Activated B cell treated with CpG ODN at 0.5 μM for 24 hours (primary cell): ENCODE data around the gene ALG12. TPM values are rescaled to one million over a fixed set of nuclear protein-coding genes. Genes with fewer than 3 reads are reported as not detected.
A peak's percentile ranks its signal among the peaks of the same experiment; 100 is the strongest.

Experiments used
- ATAC-seq: fragments of 200-7000 bp; cut with Tn5 transposase; one replicate; pipeline ENCODE4 v1.10.0; 2021; ENCODE audit warnings: low read depth, mild to moderate bottlenecking, moderate library complexity
- CTCF ChIA-PET: fragments of 350-600 bp; sonication (Branson Sonifier 250); formaldehyde crosslinking; loops from one replicate; lab custom pipeline; 2021; ENCODE audit warnings: antibody characterized with exemption; lab: Charles Lee
- POLR2A ChIA-PET: fragments of 350-600 bp; sonication (Branson Sonifier 250); formaldehyde crosslinking; loops from one replicate; lab custom pipeline; 2021; ENCODE audit warnings: antibody characterized with exemption; lab: Charles Lee
- DNase-seq: peaks from one replicate; pipeline ENCODE4 v3.0.0; 2022
- H3K27ac Mint-ChIP-seq: one replicate; pipeline ENCODE4 v1.8.0; 2020; ENCODE audit warnings: mixed read lengths
- H3K27me3 Mint-ChIP-seq: one replicate; pipeline ENCODE4 v1.8.0; 2021; ENCODE audit warnings: mixed read lengths
- H3K36me3 Mint-ChIP-seq: one replicate; pipeline ENCODE4 v1.8.0; 2021; ENCODE audit warnings: low read depth, mixed read lengths
- H3K4me1 Mint-ChIP-seq: one replicate; pipeline ENCODE4 v1.8.0; 2021; ENCODE audit warnings: mixed read lengths
- H3K4me3 Mint-ChIP-seq: one replicate; pipeline ENCODE4 v1.8.0; 2020; ENCODE audit warnings: mild to moderate bottlenecking, mixed read lengths
- H3K9me3 Mint-ChIP-seq: one replicate; pipeline ENCODE4 v1.8.0; 2020; ENCODE audit warnings: mixed read lengths
- intact Hi-C: fragments of 100-400 bp; cut with micrococcal nuclease; formaldehyde crosslinking; loops from one replicate; pipeline ENCODE4 v1.15.1; 2024
- total RNA-seq: library from RNA; stranded (reverse); gene quantifications from 2 replicates; pipeline ENCODE4 v1.2.3, GENCODE V29; 2022
- TF ChIP-seq, protein P1 (sequence below): fragments of 200-600 bp; IDR thresholded peaks from one replicate; pipeline ENCODE4 v1.8.0; 2022; ENCODE audit warnings: antibody characterized with exemption, mild to moderate bottlenecking

Gene ALG12
- total RNA-seq, 1 donor from 2014 or later = 18.2 TPM

DNA sequence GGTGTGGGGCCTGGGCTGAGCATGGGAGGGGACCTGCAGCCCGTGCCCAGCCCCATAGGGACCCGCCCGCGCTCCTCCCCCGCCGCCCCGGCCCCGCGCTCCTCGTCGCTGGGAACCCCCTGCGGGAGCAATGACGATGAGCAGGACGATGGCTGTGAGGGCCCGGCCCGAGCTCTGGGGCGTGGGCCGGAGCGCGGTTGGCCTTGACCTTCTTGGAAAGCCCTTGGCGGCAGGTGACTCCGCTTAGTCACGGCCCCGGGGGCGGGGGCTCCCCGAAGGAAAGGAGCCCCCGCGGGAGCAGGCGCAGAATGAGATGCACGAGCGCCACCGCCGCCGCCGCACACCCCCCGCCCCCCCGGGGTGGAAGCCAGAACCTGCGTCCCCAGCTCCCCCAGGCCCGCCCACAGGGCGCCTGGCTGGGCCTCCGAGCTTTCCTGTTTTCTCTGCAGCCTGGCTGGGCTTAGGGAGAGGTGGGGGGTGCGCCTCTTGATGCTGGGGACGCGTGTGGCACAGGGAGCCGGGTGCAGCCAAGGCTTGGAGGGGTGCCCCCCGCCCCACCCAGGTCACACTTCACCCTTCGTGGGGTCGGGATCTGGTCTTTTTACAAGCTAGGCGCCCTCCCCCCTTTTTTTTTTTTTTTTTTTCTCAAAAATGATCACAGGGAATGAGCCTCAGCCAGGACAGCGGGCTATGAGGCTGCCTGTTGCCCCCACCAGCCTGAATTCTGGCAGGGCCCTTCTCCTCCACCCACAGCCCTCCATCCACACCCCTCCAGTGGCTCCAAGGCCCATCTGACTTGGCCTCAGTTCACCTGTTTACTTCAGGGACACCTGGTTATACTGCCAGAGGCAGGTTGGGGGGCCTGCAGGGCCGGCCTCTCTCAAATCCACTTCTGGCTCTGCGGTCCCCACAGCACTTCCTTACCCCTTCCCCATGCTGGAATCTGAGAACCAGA, 18.1 kb upstream of the ALG12 start:
- Mint-ChIP-seq H3K27me3 (no peaks in the 10 kb centered on the region), H3K27ac (peak overlapping the region; percentile 82), H3K9me3 (peaks cover 2% of the 10 kb centered on the region), H3K4me1 (peaks cover 42% of the 10 kb centered on the region), H3K4me3 (peak overlapping the region; percentile 61), H3K36me3 (no peaks in the 10 kb centered on the region)
- CTCF ChIA-PET = interaction anchor here (0.5 to 1.2 kb wide), 4 partner anchors 11 to 94 kb away, joined by 3 to 8 read pairs (median 4); no protein-coding TSS in a partner anchor
- TF ChIP-seq, protein P1, sequence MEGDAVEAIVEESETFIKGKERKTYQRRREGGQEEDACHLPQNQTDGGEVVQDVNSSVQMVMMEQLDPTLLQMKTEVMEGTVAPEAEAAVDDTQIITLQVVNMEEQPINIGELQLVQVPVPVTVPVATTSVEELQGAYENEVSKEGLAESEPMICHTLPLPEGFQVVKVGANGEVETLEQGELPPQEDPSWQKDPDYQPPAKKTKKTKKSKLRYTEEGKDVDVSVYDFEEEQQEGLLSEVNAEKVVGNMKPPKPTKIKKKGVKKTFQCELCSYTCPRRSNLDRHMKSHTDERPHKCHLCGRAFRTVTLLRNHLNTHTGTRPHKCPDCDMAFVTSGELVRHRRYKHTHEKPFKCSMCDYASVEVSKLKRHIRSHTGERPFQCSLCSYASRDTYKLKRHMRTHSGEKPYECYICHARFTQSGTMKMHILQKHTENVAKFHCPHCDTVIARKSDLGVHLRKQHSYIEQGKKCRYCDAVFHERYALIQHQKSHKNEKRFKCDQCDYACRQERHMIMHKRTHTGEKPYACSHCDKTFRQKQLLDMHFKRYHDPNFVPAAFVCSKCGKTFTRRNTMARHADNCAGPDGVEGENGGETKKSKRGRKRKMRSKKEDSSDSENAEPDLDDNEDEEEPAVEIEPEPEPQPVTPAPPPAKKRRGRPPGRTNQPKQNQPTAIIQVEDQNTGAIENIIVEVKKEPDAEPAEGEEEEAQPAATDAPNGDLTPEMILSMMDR = no peak
- ATAC-seq (peak; percentile 75), DNase-seq (peak; percentile 92)
- POLR2A ChIA-PET = interaction anchor here (0.6 to 15.4 kb wide), 25 partner anchors 8 to 604 kb away, joined by 3 to 828 read pairs (median 8); partner anchors contain the start of genes ALG12, CRELD2 and PIM3
- intact Hi-C loops = loop anchor here (2.0 to 10.0 kb wide), 2 partner anchors 35 to 539 kb away; partner anchors contain the start of gene SBF1

- no peak overlapping the region for H3K27ac Mint-ChIP-seq
- ChIA-PET CTCF (interaction anchor here (0.9 to 1.2 kb wide), 3 partner anchors 12 to 95 kb away, joined by 3 to 8 read pairs (median 4); no protein-coding TSS in a partner anchor), POLR2A (interaction anchor here (0.6 to 15.4 kb wide), 19 partner anchors 10 to 604 kb away, joined by 3 to 828 read pairs (median 12); partner anchors contain the start of genes ALG12, CRELD2 and PIM3)
- ATAC-seq = no peak
- H3K4me1 Mint-ChIP-seq = peaks cover 49% of the 10 kb centered on the region
- no peaks in the 10 kb centered on the region for H3K27me3 Mint-ChIP-seq
- intact Hi-C loops = loop anchor here (1.0 to 10.0 kb wide), 3 partner anchors 10 to 539 kb away; partner anchors contain the start of genes PIM3 and SBF1
- peak overlapping the region; percentile 61 for H3K4me3 Mint-ChIP-seq
- H3K9me3 Mint-ChIP-seq = no peaks in the 10 kb centered on the region
- DNase-seq = no peak
- TF ChIP-seq, protein P1 = no peak
- no peaks in the 10 kb centered on the region for H3K36me3 Mint-ChIP-seq
These were observed 17.3 kb upstream of the ALG12 start for GRCh38 chr22:49935561-49935960.

DNA sequence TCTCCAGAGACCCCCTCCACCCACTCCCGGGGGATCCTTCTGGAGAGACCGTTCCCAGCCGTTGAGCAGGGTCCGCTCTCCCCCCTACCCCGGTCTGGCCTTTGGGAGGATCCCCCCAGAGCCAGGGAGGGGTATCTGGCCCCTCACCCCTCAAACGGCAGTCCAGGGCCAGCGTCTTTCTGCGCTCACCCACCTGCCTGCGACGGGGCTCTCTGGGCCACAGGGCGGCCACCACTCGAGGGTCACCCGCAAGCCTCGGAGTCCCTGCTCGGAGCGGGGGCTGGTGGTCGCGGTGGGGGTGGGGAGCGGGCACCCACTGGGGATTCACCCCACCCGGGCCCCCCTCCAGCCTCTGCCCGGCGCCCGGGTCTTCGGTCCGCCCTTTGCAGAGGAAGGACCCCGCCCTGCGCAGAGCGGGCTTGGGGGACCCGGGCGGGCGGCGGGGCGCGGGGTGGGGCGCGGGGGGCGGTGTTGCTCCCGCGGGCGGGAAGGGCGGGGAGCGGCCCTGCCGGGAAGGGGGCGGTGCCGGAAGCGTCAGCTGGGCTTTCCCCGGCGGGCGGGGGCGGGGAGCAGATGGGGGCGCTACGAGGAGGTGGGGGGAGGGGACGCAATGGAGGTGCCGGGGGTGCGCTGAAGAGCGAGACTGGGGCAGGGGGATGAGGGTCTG, 16.8 kb upstream of the ALG12 start:
- Mint-ChIP-seq H3K4me1 (peaks cover 54% of the 10 kb centered on the region), H3K4me3 (peak overlapping the region; percentile 75), H3K27me3 (no peaks in the 10 kb centered on the region), H3K27ac (peak overlapping the region; percentile 82), H3K9me3 (no peaks in the 10 kb centered on the region), H3K36me3 (no peaks in the 10 kb centered on the region)
- POLR2A ChIA-PET = interaction anchor here (0.6 to 15.4 kb wide), 16 partner anchors 10 to 605 kb away, joined by 3 to 828 read pairs (median 8); partner anchors contain the start of gene PIM3
- CTCF ChIA-PET = no interaction called here
- DNase-seq = peak; percentile 82
- TF ChIP-seq, protein P1 = no peak
- intact Hi-C loops = loop anchor here (1.0 to 10.0 kb wide), 4 partner anchors 10 to 540 kb away; partner anchors contain the start of genes PIM3 and SBF1
- peak; percentile 7 for ATAC-seq

GRCh38 chr22:49934160-49934890, 16.1 kb upstream of the ALG12 start:
- ATAC-seq = no peak

More at GRCh38 chr22:49934160-49934890, 16.1 kb upstream of the ALG12 start:
- TF ChIP-seq, protein P1 = no peak
- Mint-ChIP-seq H3K4me3 (peak overlapping the region; percentile 75), H3K27me3 (no peaks in the 10 kb centered on the region), H3K36me3 (no peaks in the 10 kb centered on the region), H3K4me1 (peaks cover 58% of the 10 kb centered on the region), H3K27ac (peak overlapping the region; percentile 82), H3K9me3 (no peaks in the 10 kb centered on the region)
- peak; percentile 47 for DNase-seq
- POLR2A ChIA-PET = interaction anchor here (1.4 to 15.4 kb wide), 10 partner anchors 9 to 256 kb away, joined by 3 to 828 read pairs (median 10); partner anchors contain the start of genes IL17REL and PIM3
- CTCF ChIA-PET = interaction anchor here (2.0 to 5.0 kb wide), 2 partner anchors 28 to 97 kb away, joined by 5 to 91 read pairs; no protein-coding TSS in a partner anchor
- intact Hi-C loops = loop anchor here (5.0 to 10.0 kb wide), 2 partner anchors 83 to 540 kb away; partner anchors contain the start of gene SBF1
